Stimulated activated CD4-positive, alpha-beta T cell treated with anti-CD3 and anti-CD28 coated beads, TNF-alpha, amount 100 ng/mL, for 4 hours (primary cell): ENCODE measurements around the gene SMIM33.
"Not testable (repeated sequence)": the region's sequence is repeated elsewhere in the genome, so short reads cannot be mapped to it uniquely, and the experiment has no call there.

Experiments
- DNase-seq, 3 experiments: peaks; one replicate each; pipeline ENCODE4 v3.0.0-alpha.2; 2020; ENCODE audit warnings: low read depth in 3 of 3

Gene SMIM33

DNA sequence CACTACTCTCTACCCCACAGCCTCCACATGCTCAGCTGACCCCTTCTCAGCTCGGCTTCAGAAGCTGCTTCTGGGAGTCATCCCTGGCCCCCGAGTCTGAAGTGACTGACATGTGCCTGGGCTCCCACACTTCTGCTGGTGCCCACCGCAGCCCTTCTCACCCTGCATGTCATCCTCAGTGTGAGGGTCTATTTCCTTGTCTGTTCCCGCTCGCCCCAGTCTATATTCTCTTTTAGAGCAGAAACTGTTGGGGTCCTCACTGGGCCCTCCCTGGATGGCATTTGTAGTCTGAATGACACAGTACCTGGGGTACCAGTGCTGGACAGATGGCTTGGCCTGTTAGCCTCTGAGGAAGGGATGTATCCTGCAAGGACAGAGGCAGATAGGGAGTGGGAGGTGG lies 13.6 kb upstream of the SMIM33 start:
- DNase-seq, result no peak

DNA sequence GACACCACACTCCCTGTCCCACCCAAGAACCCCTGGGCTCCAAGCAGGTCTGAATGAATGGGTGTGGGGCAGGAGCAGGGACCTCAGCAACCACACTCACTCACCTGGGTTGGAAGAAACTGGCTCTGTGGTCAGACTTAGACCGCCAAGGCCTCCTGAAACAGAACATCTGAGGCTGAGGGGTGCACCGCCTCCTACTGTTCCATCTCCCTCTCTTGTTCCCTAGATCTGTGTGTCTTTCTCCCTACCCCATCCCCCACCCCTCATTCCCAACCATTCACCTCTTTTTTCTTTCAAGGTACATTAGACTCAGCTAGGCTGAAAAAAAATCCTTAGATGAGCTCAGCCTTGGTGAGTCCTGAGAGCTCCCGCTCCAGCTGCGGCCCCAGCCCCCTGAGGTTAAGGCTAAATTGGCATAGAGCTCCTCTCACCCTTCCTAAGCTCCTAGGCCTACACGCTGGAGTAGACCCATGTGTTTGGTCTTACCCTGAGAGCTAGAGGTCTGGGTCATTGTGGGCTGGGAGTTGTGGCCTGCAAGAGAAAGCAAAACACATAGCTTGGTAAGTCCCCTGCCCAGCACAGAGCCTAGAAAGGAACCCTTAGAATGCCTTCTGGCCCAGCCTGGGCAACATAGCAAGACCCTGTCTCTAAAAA lies 13.0 kb upstream of the SMIM33 start:
- DNase-seq, result no peak

DNA sequence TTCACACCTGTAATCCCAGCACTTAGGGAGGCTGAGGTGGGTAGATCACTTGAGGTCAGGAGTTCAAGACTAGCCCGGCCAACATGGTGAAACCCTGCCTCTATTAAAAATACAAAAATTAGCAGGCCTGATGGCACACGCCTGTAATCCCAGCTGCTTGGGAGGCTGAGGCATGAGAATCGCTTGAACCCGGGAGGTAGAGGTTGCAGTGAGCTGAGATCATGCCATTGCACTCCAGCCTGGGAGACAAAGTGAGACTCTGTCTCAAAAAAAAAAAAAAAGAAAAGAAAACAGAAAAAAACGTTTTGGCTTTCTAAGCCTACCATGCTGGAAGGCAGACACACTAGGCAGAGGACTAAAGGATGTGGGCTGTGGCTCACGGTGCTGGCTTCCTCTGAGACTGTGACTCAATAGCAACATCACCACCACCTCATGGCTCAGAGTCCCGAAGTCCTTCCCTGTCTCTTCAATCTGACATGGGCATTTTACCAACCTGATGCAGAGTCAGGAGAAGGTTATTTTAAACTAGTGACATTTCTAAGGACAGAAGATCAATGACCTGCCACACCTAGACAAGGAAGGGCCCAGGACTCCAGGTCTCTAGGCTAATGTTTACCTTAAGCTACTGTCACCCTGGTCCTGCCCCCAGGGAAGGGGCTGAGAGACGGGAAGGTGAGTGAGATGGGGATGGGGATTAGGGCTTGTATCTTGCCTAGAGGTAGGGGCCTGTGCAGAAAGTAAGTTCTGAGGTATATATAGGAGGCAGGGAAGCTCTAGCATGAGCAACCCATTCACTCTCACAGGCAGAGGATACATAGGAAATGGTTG lies 12.0 kb upstream of the SMIM33 start:
- DNase-seq, result peak in 2 of 3 experiments; percentile 45 to 65

DNA sequence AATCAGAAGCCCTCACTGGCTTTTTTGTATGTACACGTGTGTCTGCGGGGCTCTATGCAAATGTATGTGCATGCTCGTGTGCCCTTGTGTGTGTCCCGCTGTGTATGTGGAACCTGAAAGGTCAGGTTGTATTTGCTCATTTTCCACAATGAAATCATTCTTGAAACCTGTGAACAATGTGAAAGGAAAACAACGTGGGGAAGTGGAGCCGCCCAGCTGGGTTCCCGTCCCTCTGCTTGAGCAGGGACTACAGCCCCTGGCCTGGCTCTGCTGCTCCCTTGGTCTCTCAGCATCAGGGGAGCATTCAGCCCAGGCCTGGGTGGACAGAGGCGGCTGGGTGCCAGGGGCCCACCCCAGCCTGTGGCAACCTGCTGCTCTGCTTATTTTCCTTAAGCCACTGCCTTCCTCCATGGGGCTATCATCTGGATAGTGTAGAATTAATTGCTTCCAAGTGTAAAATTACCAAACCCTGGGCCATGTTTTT lies 11.3 kb upstream of the SMIM33 start:
- no peak for DNase-seq

DNA sequence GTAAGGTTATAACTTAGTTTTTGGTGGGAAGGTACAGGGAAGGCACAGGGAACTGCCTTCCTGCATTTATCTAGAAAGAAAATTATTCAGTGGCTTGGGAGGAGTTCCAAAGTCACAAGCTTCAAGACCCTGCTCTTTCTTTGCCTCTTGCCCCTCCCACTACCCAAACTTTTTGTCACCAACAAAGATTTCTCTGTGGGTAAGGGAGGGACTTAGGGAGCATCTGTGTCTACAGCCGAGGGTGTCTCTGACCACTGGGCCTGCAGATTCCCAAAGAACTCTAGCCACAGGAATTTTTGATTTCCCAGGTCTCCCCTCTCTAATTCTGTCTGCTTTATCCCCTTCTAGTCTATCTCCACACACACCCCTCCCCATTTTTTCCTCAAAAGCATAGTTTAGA lies 10.3 kb upstream of the SMIM33 start:
- no peak for DNase-seq

DNA sequence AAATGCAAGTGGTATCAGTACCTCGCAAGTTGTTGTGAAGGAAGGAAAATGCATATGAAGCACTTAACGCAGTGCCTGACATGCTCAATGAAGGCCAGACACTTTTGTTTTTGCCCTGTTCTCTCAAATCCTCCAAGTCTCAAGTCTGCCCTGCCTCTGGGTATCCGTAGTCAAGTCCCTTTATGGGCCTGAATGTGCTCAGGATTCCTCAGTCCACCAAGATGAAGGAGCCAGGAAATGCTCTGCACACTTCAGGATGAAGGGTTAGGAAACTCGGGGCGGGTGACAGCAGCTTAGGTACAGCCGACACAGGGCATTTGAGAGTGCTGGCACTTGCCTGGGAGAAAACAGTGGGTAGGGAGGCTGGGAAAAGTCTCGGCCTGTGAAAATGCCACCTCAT lies 9.6 kb upstream of the SMIM33 start:
- DNase-seq, result no peak

DNA sequence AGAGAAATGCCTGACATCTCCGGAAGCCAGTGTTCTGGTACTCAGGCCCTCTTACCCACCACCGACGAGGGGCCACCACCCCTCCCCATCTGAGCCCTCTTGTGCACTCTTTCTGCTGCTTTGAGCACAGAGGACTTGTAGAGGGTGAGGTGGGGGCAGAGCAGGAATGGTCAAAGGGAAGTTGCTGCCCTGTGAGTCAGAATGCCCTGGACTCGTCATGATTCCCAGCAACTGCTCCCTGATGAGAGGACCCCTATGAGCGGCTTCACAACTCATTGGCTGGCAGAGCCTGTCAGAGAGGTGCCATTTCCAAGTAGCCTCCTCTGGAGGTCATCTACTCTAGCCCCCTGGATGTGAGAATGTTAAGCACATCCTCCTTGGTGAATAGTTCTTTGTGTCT lies 9.1 kb upstream of the SMIM33 start:
- no peak for DNase-seq

DNA sequence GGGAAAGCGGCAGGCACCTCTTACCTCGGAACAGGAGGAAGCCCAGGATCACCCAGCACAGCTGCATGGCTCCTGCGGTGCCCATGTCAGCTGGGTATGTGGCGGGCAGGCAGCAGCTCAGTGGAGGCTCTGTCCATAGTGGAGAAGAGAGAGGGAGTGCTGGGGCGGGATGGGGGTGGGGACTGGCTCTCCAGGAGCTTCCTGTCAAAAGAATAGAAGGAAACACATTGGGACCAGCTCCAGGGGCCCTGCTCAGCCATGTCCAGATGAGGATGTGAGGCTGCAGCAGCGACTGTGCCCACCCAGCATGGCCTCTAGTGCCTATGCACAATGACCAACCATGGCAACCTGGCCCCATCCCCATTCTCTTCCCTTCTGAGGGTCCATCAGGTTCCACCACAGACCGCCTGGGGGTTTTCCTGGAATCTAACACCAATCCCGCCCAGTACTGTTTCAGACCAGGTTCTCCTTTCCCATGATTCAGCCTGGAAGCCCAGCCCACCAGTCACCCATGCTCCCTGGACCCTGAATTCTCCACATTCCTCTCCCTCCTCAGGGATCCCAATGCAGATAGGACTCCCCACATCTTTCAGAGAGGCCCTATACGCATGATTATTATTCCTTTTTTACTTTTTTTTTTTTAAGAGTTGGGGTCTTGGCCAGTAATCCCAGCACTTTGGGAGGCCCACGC lies 8.1 kb upstream of the SMIM33 start, which contains the start of gene ECSCR:
Gene ECSCR, minus strand, starts transcription at position 158 of the 691 bp plus-strand sequence. Its CDS starts 73 bp downstream, at position 85.
- DNase-seq, result no peak

DNA sequence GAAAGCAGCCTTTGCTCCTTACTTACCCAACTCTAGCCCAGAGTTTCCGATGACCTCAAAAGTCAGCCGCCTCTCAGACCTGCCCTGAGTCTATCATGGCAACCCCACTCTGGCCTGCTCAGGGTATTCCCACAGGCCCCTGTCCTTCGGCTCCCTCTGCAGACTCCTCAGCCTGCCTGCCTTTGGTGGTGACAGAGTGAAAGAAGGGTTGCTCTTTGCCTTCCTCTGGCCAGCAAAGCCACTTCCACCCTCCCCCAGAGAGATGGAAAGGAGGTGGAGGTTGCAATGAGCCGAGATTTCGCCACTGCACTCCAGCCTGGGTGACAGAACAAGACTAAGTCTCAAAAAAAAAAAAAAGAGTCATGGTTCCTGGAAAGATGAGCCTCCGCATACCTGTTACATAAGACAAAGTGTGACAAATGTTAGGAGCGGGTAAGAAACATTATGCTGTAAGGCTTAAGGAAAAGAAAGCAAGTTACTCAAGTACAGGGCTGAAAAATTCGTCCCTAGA lies 2.3 kb upstream of the SMIM33 start:
- DNase-seq, result no peak

DNA sequence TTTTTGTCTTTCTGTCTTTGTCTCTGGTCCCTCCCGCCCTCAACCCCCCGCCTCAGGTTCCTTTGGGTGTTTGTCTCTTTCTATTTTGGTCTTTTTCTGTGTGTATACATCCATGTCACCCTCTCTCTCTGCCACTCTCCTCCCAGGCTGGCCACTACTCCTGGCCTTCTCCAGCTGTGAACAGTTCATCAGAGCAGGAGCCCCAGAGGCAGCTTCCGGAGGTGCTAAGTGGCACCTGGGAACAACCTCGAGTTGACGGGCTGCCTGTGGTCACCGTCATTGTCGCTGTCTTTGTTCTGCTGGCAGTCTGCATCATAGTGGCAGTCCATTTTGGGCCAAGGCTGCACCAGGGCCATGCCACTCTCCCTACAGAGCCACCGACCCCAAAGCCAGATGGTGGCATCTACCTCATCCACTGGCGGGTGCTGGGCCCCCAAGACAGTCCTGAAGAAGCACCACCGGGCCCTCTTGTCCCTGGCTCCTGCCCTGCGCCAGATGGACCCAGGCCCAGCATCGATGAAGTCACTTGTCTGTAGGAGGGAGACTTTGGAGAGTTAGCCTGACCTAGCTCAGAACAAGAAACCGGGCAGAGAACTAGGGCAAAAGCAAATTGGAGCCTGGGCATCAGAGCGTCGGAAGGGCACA lies 1.7 kb downstream of the SMIM33 start:
- DNase-seq, result no peak

DNA sequence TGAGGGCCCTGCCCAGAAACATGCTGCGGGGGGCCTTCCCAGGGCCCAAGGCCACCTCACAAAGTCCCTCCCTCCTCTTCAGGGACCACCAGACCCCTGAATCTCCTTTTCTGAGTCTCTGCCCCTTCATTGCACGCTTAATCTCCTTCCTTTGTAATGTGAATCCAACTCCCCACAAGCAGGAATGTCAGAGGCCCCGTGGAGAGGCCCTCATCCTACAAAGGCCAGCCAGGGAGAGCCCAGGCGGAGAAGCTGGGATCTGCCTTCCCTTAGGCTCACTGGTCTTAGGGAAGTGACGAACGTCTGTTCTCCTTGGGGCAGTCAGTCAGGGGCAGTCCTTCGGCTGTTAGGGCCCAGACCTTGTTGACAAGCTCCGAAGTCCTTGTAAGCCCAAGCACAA lies 2.3 kb downstream of the SMIM33 start:
- DNase-seq, result no peak

DNA sequence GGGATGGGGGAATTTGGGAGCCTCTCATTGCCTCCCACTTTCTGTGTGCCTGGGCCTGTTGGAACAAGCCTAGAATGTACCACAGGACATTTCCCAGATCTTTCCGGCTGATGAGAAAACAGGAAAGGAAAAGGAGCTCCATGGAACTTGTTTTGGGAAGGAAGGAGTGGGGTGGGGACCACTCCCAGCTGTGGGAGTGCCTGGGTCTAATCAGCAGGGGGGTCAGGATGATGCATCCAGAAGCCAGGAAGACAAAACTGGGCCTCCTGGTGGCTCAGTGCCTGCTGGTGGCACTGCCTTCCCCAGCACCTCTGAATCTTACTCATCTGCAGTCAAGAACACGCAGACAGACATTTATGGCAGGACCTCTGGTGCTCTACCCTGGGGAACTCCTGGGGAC lies 2.8 kb downstream of the SMIM33 start:
- no peak for DNase-seq

DNA sequence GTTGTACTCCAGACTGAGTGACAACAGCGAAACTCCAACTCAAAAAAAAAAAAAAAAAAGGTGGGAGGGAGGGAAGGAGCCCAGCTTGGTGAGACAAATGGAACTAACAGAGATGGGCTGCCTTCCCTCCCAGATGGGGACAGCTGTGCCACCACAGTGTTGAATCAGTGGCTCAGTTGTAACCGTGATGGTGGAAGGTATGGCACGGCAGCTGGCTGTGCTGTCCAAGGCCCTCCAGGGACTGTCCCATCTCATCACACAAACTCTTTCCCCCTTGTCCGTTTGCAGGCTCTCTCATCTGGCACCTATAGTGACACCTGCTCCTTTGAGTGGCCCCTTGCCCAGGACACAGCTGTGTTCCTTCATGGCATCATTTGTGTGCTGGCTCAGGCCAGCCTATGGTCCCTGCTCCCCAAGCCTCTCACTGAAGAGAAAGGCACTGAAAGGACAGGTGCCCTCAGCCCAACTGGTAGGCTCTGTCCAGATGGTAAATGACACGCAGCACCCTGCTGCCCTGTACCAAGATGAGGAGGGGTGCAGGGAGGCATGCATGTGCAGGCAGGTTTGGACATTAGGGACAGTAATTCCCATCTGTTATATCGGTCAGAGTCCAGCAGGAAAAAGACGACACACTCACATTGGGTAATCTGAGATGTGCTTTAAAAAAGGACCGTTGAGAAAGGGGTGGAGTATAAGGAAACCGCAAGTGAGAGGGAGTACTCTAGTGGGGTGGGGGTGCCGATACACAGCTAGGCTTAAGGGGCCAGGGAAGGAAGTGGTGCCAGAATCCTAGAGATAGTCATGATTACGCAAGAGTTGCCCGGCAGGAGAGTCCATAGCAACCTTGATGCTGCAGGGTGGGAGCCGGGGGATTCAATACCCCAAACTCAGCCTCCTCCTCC lies 4.3 kb downstream of the SMIM33 start:
- no peak for DNase-seq

DNA sequence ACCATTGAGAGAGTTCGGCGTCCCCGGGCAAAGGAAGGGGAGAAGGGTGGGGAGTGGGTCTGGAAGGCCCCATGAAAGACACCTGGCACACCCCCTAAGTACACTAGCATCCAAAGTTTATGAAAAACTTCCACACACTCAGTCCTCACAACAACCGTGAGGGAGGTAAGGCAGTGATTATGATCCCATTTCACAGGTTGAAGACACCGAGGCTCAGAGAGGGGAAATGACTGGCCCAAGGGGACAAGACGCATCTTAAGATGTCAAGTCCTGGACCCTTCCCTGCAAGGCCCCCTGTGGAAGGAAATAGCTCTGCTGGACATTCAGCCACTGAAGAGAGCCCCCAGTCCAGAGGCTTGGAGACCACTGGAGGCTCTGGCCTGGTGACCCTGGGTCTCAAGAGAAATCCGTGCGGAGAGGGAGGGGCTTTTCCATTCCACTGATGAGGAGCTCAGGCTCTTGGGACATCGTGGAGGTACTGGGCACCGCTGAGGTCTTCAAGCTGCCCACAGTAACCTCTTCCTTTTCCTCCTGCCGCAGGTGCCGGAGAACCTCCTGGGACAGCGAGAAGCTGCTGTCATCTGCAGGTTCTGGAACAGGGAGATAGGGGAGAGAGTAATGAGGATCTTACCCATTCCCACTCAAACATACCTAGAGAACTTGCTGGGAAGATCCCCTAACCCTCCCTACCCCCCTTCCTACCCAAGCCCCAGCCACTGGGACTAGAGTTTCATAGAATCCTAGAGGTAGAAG lies 5.2 kb downstream of the SMIM33 start:
- no peak for DNase-seq

DNA sequence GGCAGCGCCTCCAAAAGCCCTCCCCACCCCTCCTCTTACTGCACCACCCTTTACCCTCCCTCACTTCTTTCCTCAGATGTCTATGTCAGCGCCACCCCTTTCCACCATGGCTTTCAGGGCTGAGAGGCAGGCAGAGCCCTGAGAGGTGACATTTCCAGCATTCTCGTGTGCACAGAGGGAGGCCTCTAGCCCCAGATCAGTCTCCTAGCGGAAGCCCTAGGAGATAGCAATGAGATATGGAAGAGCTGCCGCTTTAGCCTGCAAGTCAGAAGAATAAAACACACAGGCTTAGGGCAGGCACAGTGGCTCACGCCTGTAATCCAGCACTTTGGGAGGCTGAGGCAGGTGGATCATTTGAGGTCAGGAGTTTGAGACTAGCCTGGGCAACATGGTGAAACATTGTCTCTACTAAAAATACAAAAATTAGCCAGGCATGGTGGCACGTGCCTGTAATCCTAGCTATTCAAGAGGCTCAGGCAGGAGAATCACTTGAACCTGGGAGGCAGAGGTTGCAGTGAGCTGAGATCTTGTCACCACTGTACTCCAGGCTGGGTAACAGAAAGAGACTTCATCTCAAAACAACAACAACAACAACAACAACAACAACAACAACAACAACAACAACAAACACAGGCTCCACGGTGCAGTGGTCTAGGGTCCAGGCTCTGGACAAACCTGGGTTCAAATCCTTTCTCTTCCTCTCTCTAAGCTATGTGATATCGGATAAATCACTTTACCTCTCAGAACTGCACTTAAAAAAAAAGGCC lies 8.0 kb downstream of the SMIM33 start:
- DNase-seq, result not testable (repeated sequence)

DNA sequence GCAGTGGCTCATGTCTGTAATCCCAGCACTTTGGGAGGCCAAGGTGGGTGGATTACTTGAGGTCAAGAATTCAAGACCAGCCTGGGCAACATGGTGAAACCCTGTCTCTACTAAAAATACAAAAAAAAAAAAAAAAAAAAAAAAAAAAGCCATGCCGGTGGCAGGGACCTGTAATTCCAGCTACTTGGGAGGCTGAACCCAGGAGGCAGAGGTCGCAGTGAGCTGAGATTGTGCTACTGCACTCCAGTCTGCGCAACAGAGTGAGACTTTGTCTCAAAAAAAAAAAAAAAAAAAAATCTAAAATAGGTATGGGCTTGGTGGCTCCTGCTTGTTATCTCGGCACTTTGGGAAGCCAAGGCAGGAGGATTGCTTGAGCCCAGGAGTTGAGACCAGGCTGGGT lies 8.9 kb downstream of the SMIM33 start:
- DNase-seq, result not testable (repeated sequence)

DNA sequence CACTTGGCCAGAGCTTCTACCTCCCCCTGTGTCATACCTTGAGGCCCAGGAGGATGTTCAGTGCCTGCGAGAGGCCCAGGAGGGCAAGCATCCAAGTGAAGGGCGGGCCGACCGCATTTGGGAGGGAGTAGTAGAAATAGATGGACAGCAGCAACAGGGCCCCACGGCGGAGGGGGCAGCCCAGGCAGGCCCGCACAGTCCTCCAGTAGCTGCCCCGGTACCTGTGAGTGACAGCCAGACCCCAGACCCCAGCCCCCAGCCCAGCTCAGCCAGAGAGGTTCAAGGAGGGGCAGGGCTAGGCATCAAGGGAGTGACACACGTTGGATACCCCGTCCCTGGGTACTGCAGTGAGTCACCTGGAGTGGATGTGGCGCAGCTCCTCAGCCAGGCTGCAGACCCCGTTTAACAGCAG lies 10.3 kb downstream of the SMIM33 start:
- DNase-seq, result no peak

DNA sequence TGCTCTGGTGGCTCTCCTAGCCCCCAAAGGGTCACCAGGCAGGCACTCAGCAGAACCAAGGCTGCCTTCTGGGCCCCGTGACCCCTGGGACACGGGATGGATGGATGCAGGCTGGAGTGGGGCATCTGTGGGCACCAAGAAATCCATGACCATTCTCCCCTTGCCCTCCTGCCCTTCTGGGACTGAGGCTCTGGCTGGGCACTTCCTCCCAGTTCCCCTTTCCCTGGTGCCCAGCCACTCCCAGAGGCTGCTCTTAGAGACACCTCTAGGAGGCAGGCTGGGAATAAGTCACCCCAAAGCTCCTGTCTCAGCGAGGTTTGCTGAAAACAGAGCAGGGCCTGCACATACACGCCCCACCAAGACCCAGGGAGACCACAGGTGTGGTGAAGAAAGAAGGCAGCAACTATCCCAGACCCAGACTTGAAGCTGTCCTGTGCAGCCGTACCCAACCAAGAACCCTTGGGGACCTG lies 10.8 kb downstream of the SMIM33 start:
- DNase-seq, result no peak
